Mesendoderm (in vitro differentiated cells): ENCODE data around the gene FCMR.

Experiments used
- DNase-seq: peaks from one replicate; pipeline ENCODE4 v3.0.0; 2013
- H2AK5ac ChIP-seq: 2 replicates; pipeline ENCODE4 v1.6.1; 2013; ENCODE audit warnings: low read length, inconsistent platforms
- H2BK120ac ChIP-seq: 2 replicates; pipeline ENCODE4 v1.6.1; 2013; ENCODE audit warnings: low read depth, mild to moderate bottlenecking, low read length, moderate library complexity, mixed read lengths
- H2BK15ac ChIP-seq: replicated peaks from 2 replicates; pipeline ENCODE4 v1.6.1; 2013; ENCODE audit warnings: low read depth, mild to moderate bottlenecking, moderate library complexity
- H2BK5ac ChIP-seq: 2 replicates; pipeline ENCODE4 v1.6.1; 2013; ENCODE audit warnings: low read length, inconsistent platforms
- H3K18ac ChIP-seq: 2 replicates; pipeline ENCODE4 v1.6.1; 2013; ENCODE audit warnings: mild to moderate bottlenecking, low read length, mixed read lengths
- H3K23ac ChIP-seq: one replicate; pipeline ENCODE4 v1.6.1; 2013; ENCODE audit warnings: low read length
- H3K27ac ChIP-seq: 2 replicates; pipeline ENCODE4 v1.5.1; 2013; ENCODE audit warnings: low read depth, mild to moderate bottlenecking, inconsistent platforms, low read length, moderate library complexity
- H3K27me3 ChIP-seq: 2 replicates; pipeline ENCODE4 v1.6.1; 2013; ENCODE audit warnings: low read length, control low read depth, mild to moderate bottlenecking, inconsistent platforms; ENCODE audit not compliant: insufficient read depth, poor library complexity
- H3K36me3 ChIP-seq: 2 replicates; pipeline ENCODE4 v1.6.1; 2013; ENCODE audit warnings: low read length, inconsistent platforms; ENCODE audit not compliant: control insufficient read depth, insufficient read depth
- H3K4ac ChIP-seq: one replicate; pipeline ENCODE4 v1.6.1; 2013; ENCODE audit warnings: low read depth, mild to moderate bottlenecking, low read length, moderate library complexity
- H3K4me1 ChIP-seq: 2 replicates; pipeline ENCODE4 v1.6.1; 2013; ENCODE audit warnings: low read depth, low read length, inconsistent platforms; ENCODE audit not compliant: control insufficient read depth
- H3K4me2 ChIP-seq: 2 replicates; pipeline ENCODE4 v1.6.1; 2013; ENCODE audit warnings: low read length
- H3K4me3 ChIP-seq: 2 replicates; pipeline ENCODE4 v1.5.1; 2013; ENCODE audit warnings: mild to moderate bottlenecking, low read length
- H3K56ac ChIP-seq: one replicate; pipeline ENCODE4 v1.6.1; 2013; ENCODE audit warnings: low read length
- H3K79me1 ChIP-seq: 2 replicates; pipeline ENCODE4 v1.6.1; 2013; ENCODE audit warnings: low read length, inconsistent platforms
- H3K79me2 ChIP-seq: 2 replicates; pipeline ENCODE4 v1.6.1; 2013; ENCODE audit warnings: mild to moderate bottlenecking, low read length; ENCODE audit not compliant: control insufficient read depth, insufficient read depth
- H3K9ac ChIP-seq: 2 replicates; pipeline ENCODE4 v1.6.1; 2013; ENCODE audit warnings: low read length, inconsistent platforms
- H4K5ac ChIP-seq: one replicate; pipeline ENCODE4 v1.6.1; 2013; ENCODE audit warnings: low read length
- H4K8ac ChIP-seq: one replicate; pipeline ENCODE4 v1.6.1; 2013; ENCODE audit warnings: low read depth, mild to moderate bottlenecking, control low read depth, low read length, moderate library complexity
- WGBS: extraction: QIAGEN DNeasy Blood & Tissue Kit; methylation state at CpG from one replicate; pipeline ENCODE4 v1.1.7; 2013; ENCODE audit warnings: low lambda C conversion rate, missing lambda C conversion rate; ENCODE audit not compliant: insufficient coverage; ENCODE audit errors: extremely low coverage; 5-methylcytosine and 5-hydroxymethylcytosine counted together

Gene FCMR

DNA sequence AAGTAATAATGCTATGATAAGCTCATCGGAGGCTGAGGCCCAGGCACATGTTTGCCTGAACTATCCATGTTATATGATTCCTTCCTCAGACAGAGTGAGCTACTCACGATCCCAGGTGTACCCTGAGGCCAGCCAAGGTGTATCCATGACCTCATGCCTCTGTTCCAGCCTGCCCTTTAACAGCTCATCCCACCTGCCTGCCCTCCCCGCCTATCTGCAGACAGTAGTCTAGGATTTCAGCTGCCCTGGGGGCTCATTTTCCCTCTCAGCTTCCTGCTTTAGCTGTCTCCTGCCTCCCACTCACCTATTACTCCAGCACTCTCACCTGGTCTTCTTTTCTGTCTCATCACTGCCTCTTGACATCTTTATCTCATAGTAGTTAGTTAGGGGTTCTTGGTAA is 26.4 kb downstream of the FCMR start:
- Histone ChIP-seq H2BK15ac (no peak overlapping the region), H3K9ac (no peak overlapping the region), H3K18ac (no peak overlapping the region), H2BK120ac (no peak overlapping the region), H2AK5ac (no peak overlapping the region), H4K5ac (no peak overlapping the region), H3K27ac (no peak overlapping the region), H2BK5ac (no peak overlapping the region), H3K4me1 (peaks cover 7% of the 10 kb centered on the region), H3K36me3 (no peaks in the 10 kb centered on the region), H3K4me3 (no peak overlapping the region), H3K4me2 (no peak overlapping the region), H4K8ac (no peak overlapping the region), H3K23ac (no peak overlapping the region), H3K4ac (no peak overlapping the region), H3K79me1 (no peaks in the 10 kb centered on the region), H3K56ac (no peak overlapping the region), H3K79me2 (no peaks in the 10 kb centered on the region), H3K27me3 (no peaks in the 10 kb centered on the region)
- WGBS: no CpG with 5 or more reads among the region's 3 CpGs
- peak; percentile 60 for DNase-seq

DNA sequence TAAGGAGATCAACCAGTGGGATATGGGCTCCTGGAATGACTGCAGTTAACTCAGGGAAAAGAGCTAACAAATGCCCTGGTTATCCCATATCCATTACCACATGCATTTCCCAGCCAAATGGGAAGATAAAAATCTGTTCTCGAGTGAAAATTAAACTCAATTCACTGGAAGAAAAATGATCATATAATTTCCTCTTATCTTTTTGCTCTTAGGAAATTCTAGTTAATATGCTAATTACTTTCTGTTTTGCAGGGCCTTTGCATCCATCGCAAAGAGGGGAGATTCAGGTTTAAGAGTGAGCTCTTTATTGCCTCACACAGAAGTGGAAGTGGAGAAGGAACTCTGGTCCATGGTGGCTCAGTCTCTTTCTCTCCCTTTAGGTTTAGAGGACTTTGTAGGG is 28.4 kb downstream of the FCMR start:
- H3K27ac ChIP-seq: no peak overlapping the region
- H3K36me3 ChIP-seq: no peaks in the 10 kb centered on the region
- no peak for DNase-seq
- H3K4me2 ChIP-seq: no peak overlapping the region
- no peak overlapping the region for H3K56ac ChIP-seq
- H3K4me3 ChIP-seq: no peak overlapping the region
- no peak overlapping the region for H2AK5ac ChIP-seq
- peaks cover 11% of the 10 kb centered on the region for H3K4me1 ChIP-seq
- H4K5ac ChIP-seq: no peak overlapping the region
- no peak overlapping the region for H3K4ac ChIP-seq
- no peak overlapping the region for H3K9ac ChIP-seq
- H3K23ac ChIP-seq: no peak overlapping the region
- WGBS: no CpG with 5 or more reads among the region's 2 CpGs
- H2BK120ac ChIP-seq: no peak overlapping the region
- H3K27me3 ChIP-seq: no peaks in the 10 kb centered on the region
- H3K79me1 ChIP-seq: no peaks in the 10 kb centered on the region
- no peak overlapping the region for H4K8ac ChIP-seq
- no peak overlapping the region for H2BK15ac ChIP-seq
- H3K18ac ChIP-seq: no peak overlapping the region
- no peak overlapping the region for H2BK5ac ChIP-seq
- no peaks in the 10 kb centered on the region for H3K79me2 ChIP-seq

DNA sequence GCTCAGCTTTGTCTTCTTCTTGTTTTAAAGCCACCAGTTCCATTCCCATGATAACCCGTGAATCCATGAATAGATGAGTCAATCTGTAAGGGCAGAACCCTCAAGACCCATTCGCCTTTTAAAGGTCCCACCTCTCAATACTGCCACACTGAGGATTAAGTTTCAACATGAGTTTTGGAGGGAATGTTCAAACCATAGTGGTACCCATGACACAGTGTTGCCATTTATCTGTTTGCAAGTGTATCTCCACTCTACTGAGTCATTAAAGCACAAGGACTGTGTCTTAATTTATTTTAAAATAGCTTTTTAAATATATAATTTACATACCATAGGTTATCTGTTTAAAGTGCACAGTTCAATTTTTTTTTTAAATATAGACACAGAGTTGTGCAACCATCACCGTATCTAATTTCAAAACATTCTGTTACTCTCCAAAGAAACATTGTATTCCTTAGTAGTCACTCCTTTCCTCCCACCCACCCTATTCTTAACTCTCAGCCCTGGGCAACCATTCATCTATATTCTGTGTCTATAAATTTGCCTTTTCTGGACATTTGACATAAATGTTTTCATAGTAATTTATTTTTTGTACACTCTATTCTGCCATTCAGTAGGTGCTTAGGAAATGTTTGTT is 29.3 kb downstream of the FCMR start:
- Histone ChIP-seq H3K23ac (no peak overlapping the region), H4K8ac (no peak overlapping the region), H3K4me2 (no peak overlapping the region), H3K56ac (no peak overlapping the region), H3K9ac (no peak overlapping the region), H2BK120ac (no peak overlapping the region), H3K27ac (no peak overlapping the region), H2BK15ac (no peak overlapping the region), H3K4ac (no peak overlapping the region), H3K27me3 (no peaks in the 10 kb centered on the region), H3K18ac (no peak overlapping the region), H3K4me1 (peaks cover 11% of the 10 kb centered on the region), H3K79me2 (no peaks in the 10 kb centered on the region), H3K36me3 (no peaks in the 10 kb centered on the region), H2BK5ac (no peak overlapping the region), H3K4me3 (no peak overlapping the region), H2AK5ac (no peak overlapping the region), H4K5ac (no peak overlapping the region), H3K79me1 (no peaks in the 10 kb centered on the region)
- WGBS: no CpG with 5 or more reads among the region's 3 CpGs
- no peak for DNase-seq

DNA sequence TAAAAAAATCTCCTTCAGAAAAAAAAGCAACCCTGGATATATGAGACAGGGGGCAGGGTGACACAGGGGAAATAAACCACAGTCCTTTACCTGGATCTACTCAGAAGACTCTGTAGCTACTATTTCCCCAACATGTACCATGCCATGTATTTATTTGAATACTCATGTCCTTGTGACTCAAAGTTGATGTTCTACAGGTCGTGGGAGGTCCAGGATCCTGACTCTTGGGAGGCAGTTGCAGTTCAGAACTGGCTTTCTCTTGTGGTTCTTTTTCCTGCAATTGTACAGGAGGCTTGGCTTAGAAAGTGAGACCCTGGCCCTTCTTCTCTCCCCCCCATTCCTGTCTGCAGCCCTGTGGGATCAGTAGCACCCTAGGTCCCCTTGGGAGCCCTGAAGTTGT is 30.3 kb downstream of the FCMR start:
- Histone ChIP-seq H3K56ac (no peak overlapping the region), H4K8ac (no peak overlapping the region), H3K79me2 (no peaks in the 10 kb centered on the region), H3K79me1 (no peaks in the 10 kb centered on the region), H3K4me2 (no peak overlapping the region), H4K5ac (no peak overlapping the region), H3K9ac (no peak overlapping the region), H2BK15ac (no peak overlapping the region), H3K27ac (no peak overlapping the region), H3K27me3 (no peaks in the 10 kb centered on the region), H3K4me1 (peaks cover 11% of the 10 kb centered on the region), H3K36me3 (no peaks in the 10 kb centered on the region), H3K18ac (no peak overlapping the region), H3K23ac (no peak overlapping the region), H2BK120ac (no peak overlapping the region), H2BK5ac (no peak overlapping the region), H3K4ac (no peak overlapping the region), H3K4me3 (no peak overlapping the region), H2AK5ac (no peak overlapping the region)
- no peak for DNase-seq
- no CpG with 5 or more reads among the region's 1 CpG for WGBS

GRCh38 chr1:206890125-206891060 is 31.3 kb downstream of the FCMR start:
- H4K8ac ChIP-seq: no peak overlapping the region
- H3K27me3 ChIP-seq: no peaks in the 10 kb centered on the region
- no peak overlapping the region for H3K18ac ChIP-seq
- DNase-seq: peak; percentile 46
- no peaks in the 10 kb centered on the region for H3K36me3 ChIP-seq
- no peaks in the 10 kb centered on the region for H3K79me2 ChIP-seq
- no peak overlapping the region for H3K56ac ChIP-seq
- no peak overlapping the region for H2AK5ac ChIP-seq
- H3K27ac ChIP-seq: no peak overlapping the region
- no peak overlapping the region for H2BK120ac ChIP-seq
- H3K4me2 ChIP-seq: no peak overlapping the region
- peak overlapping the region; percentile 12 for H2BK5ac ChIP-seq
- no CpG with 5 or more reads among the region's 15 CpGs for WGBS
- H2BK15ac ChIP-seq: no peak overlapping the region
- no peak overlapping the region for H3K9ac ChIP-seq
- no peak overlapping the region for H3K4ac ChIP-seq
- H3K4me1 ChIP-seq: peaks cover 10% of the 10 kb centered on the region
- H3K79me1 ChIP-seq: no peaks in the 10 kb centered on the region
- no peak overlapping the region for H3K4me3 ChIP-seq
- no peak overlapping the region for H3K23ac ChIP-seq
- no peak overlapping the region for H4K5ac ChIP-seq
